ENCODE results near the gene CC2D1A. TPM values are rescaled to one million over a fixed set of nuclear protein-coding genes. Genes with fewer than 3 reads are reported as not detected.
A peak's percentile ranks its signal among the peaks of the same experiment; 100 is the strongest.

Gene CC2D1A
- total RNA-seq (2014; rRNA removed; shearing (Covaris generic)) = 27.3 and 39.7 TPM in 2 replicates
- 21.7 and 23.1 TPM in 2 replicates for polyA plus RNA-seq (2016; fragmentation: Nextera tagmentation; extraction: Ambion mirVana)
- long read RNA-seq, partial matches to known transcripts = 3 of 7 reads
- long read RNA-seq, other reads (novel, unspliced or antisense) = 3 of 7 reads

- no peak within 1 kb of the TSS for H3K27ac Mint-ChIP-seq
- ATAC-seq (peak; percentile 97), DNase-seq (ENCODE audit: low spot score) (peak; percentile 96)
- Histone ChIP-seq H3K4me2 (peak within 1 kb of the TSS; percentile 88), H4K20me1 (replicated peaks; ENCODE audit: insufficient read depth) (no peaks in the 10 kb centered on the region), H2AFZ (peak within 1 kb of the TSS; percentile 94), H3K27ac (ENCODE audit: low read depth) (no peak within 1 kb of the TSS), H3K36me3 (ENCODE audit: insufficient read depth) (no peaks in the 10 kb centered on the region), H3K9me2 (ENCODE audit: insufficient read depth) (no peaks in the 10 kb centered on the region), H3K27me3 (ENCODE audit: insufficient read depth) (peaks cover 10% of the 10 kb centered on the region; the same call in 1 of the 2 replicates), H3K4me3 (peak within 1 kb of the TSS; percentile 89), H3F3A (replicated peaks; ENCODE audit: low read depth) (no peaks in the 10 kb centered on the region), H3K4me1 (ENCODE audit: insufficient read depth) (0 out of 2 replicates have a peak, but pooled peaks cover 5% of the 10 kb centered on the region), H3K79me2 (replicated peaks; ENCODE audit: insufficient read depth) (peaks cover 4% of the 10 kb centered on the region; the same call in 1 of the 2 replicates)
- peaks cover 12% of the 10 kb centered on the region for H3K36me3 Mint-ChIP-seq (ENCODE audit: low read depth)
- peak within 1 kb of the TSS; percentile 83 for H3K4me3 Mint-ChIP-seq
- peaks cover 25% of the 10 kb centered on the region for H3K27me3 Mint-ChIP-seq (ENCODE audit: insufficient read depth, low read depth, poor library complexity)
- peaks cover 5% of the 10 kb centered on the region; the same call in 2 of the 3 replicates for H3K4me1 Mint-ChIP-seq
- TF ChIP-seq REST (IDR thresholded peaks at IDR 0.05; ENCODE audit: unreplicated experiment) (no peak), POLR2AphosphoS5 (IDR thresholded peaks at IDR 0.05; ENCODE audit: low read depth) (peak; percentile 77), ZNF462 (CRISPR knock-in tag; IDR thresholded peaks at IDR 0.05) (no peak), ZNF114 (CRISPR knock-in tag; IDR thresholded peaks at IDR 0.05) (no peak), ZNF331 (CRISPR knock-in tag; IDR thresholded peaks at IDR 0.05; ENCODE audit: low read depth) (no peak), EZH2 (IDR thresholded peaks at IDR 0.05; ENCODE audit: low read depth, unreplicated experiment) (no peak), CREB1 (CRISPR knock-in tag; IDR thresholded peaks at IDR 0.05; ENCODE audit: low read depth) (peak; percentile 73), STAT1 (IDR thresholded peaks at IDR 0.05; ENCODE audit: unreplicated experiment) (no peak), JUNB (IDR thresholded peaks at IDR 0.05; ENCODE audit: unreplicated experiment) (no peak), EZH2phosphoT487 (IDR thresholded peaks at IDR 0.05; ENCODE audit: unreplicated experiment) (no peak), NANOG (IDR thresholded peaks at IDR 0.05; ENCODE audit: borderline replicate concordance) (no peak)
- TF ChIP-seq, protein P1, sequence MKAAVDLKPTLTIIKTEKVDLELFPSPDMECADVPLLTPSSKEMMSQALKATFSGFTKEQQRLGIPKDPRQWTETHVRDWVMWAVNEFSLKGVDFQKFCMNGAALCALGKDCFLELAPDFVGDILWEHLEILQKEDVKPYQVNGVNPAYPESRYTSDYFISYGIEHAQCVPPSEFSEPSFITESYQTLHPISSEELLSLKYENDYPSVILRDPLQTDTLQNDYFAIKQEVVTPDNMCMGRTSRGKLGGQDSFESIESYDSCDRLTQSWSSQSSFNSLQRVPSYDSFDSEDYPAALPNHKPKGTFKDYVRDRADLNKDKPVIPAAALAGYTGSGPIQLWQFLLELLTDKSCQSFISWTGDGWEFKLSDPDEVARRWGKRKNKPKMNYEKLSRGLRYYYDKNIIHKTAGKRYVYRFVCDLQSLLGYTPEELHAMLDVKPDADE (IDR thresholded peaks at IDR 0.05) = peak; percentile 87
- TF ChIP-seq, protein P2, sequence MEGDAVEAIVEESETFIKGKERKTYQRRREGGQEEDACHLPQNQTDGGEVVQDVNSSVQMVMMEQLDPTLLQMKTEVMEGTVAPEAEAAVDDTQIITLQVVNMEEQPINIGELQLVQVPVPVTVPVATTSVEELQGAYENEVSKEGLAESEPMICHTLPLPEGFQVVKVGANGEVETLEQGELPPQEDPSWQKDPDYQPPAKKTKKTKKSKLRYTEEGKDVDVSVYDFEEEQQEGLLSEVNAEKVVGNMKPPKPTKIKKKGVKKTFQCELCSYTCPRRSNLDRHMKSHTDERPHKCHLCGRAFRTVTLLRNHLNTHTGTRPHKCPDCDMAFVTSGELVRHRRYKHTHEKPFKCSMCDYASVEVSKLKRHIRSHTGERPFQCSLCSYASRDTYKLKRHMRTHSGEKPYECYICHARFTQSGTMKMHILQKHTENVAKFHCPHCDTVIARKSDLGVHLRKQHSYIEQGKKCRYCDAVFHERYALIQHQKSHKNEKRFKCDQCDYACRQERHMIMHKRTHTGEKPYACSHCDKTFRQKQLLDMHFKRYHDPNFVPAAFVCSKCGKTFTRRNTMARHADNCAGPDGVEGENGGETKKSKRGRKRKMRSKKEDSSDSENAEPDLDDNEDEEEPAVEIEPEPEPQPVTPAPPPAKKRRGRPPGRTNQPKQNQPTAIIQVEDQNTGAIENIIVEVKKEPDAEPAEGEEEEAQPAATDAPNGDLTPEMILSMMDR (conservative IDR thresholded peaks at IDR 0.05; ENCODE audit: low read depth in 2 of 2) = no peak
- peaks cover 4% of the 10 kb centered on the region; the same call in 2 of the 3 replicates for H3K9me3 Mint-ChIP-seq
Observed at GRCh38 chr19:13905634-13906520, at the start of gene CC2D1A, which contains the start of gene BRME1. TSS of gene CC2D1A (plus strand) at chr19:13906201. CDS start at chr19:13906442, 241 bp downstream. TSS of gene BRME1 (minus strand) at chr19:13906117. CDS start at chr19:13904892, 1,225 bp downstream.
